Vagina (tissue), 2 donors: Measurements from ENCODE around the gene SCRT2.

Source experiments
- POLR2AphosphoS5 ChIP-seq, 2 donors: sonication (generic); formaldehyde crosslinking; IDR thresholded peaks; one replicate each; pipeline ENCODE4 v1.9.0; 2017; ENCODE audit warnings: antibody characterized with exemption in 2 of 2, mild to moderate bottlenecking in 2 of 2, low read depth in 1 of 2; ENCODE audit not compliant: insufficient read depth in 1 of 2
- TF ChIP-seq, protein P1 (sequence below), 3 experiments: fragments of 450-650 bp in 2 of 3; fragments of 200-600 bp in 1 of 3; sonication (generic) in 1 of 3; IDR thresholded peaks; one replicate each; pipeline ENCODE4 v1.5.1; 2017 to 2019; ENCODE audit warnings: antibody characterized with exemption in 3 of 3, mild to moderate bottlenecking in 2 of 3, moderate library complexity in 2 of 3

DNA sequence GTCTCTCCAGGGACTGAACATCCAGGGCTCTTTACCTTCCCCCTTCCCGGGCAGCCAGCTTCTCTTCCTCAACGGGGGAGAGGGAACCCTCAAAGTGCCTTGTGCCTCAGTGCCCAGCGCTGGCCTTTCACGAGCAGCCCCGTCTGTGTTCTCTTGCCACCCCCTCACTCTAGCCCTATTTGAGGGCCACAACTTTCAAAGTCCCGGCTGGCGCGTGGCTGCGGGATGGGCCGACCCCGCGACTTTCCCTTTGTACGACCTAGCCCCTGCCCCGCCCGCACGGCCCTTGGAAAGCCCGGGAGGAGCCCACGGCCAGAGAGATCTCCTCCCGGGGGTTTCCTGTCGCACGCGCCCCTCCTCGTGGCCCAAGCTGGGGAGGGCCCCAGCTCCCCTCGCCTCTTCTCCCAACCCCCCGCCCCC lies 559 bp downstream of the SCRT2 start:
- TF ChIP-seq, protein P1, sequence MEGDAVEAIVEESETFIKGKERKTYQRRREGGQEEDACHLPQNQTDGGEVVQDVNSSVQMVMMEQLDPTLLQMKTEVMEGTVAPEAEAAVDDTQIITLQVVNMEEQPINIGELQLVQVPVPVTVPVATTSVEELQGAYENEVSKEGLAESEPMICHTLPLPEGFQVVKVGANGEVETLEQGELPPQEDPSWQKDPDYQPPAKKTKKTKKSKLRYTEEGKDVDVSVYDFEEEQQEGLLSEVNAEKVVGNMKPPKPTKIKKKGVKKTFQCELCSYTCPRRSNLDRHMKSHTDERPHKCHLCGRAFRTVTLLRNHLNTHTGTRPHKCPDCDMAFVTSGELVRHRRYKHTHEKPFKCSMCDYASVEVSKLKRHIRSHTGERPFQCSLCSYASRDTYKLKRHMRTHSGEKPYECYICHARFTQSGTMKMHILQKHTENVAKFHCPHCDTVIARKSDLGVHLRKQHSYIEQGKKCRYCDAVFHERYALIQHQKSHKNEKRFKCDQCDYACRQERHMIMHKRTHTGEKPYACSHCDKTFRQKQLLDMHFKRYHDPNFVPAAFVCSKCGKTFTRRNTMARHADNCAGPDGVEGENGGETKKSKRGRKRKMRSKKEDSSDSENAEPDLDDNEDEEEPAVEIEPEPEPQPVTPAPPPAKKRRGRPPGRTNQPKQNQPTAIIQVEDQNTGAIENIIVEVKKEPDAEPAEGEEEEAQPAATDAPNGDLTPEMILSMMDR (IDR thresholded peaks at IDR 0.05): no peak
- no peak for TF ChIP-seq POLR2AphosphoS5 (IDR thresholded peaks at IDR 0.05; ENCODE audit: insufficient read depth in 1 of 2, low read depth in 1 of 2)
